Measurements from ENCODE around the gene PRELID2.

DNA sequence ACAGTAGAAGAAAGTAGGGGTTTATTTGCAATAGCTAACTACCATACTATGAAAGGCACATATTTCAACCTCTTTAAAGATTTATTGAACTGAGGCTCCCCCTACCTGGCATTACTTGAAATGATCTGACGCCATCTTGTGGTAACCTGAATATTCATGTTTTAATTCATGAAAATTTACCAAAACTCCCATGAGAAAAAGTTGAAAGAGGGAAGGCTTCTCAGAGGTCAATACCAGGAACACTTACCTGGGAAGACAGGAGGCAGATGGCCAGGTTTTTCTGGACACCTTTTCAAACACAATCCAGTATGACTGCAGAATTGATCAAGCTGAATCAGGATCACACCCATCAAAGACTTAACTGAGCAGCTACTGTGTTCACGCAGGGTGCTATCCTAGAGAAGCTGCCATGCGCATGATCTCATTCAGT, 9.4 kb downstream of the PRELID2 start:
- TF ChIP-seq, protein P1, sequence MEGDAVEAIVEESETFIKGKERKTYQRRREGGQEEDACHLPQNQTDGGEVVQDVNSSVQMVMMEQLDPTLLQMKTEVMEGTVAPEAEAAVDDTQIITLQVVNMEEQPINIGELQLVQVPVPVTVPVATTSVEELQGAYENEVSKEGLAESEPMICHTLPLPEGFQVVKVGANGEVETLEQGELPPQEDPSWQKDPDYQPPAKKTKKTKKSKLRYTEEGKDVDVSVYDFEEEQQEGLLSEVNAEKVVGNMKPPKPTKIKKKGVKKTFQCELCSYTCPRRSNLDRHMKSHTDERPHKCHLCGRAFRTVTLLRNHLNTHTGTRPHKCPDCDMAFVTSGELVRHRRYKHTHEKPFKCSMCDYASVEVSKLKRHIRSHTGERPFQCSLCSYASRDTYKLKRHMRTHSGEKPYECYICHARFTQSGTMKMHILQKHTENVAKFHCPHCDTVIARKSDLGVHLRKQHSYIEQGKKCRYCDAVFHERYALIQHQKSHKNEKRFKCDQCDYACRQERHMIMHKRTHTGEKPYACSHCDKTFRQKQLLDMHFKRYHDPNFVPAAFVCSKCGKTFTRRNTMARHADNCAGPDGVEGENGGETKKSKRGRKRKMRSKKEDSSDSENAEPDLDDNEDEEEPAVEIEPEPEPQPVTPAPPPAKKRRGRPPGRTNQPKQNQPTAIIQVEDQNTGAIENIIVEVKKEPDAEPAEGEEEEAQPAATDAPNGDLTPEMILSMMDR (IDR thresholded peaks at IDR 0.05; ENCODE audit: insufficient read depth, low read depth, low read length) = peak; percentile 79
- TF ChIP-seq EZH2 (IDR thresholded peaks at IDR 0.05; ENCODE audit: insufficient read depth, low read length) = no peak

Data from astrocyte (in vitro differentiated cells and primary cell).